HG02571 (cell line): ENCODE results near the gene SYT15B.
"Not testable (repeated sequence)": the region's sequence is repeated elsewhere in the genome, so short reads cannot be mapped to it uniquely, and the experiment has no call there.

Source experiments
- ATAC-seq: cut with Tn5 transposase; IDR thresholded peaks from one replicate; pipeline ENCODE4 v1.9.1; 2021; ENCODE audit warnings: mild to moderate bottlenecking, moderate library complexity; ENCODE audit not compliant: unreplicated experiment

SYT15B gene

DNA sequence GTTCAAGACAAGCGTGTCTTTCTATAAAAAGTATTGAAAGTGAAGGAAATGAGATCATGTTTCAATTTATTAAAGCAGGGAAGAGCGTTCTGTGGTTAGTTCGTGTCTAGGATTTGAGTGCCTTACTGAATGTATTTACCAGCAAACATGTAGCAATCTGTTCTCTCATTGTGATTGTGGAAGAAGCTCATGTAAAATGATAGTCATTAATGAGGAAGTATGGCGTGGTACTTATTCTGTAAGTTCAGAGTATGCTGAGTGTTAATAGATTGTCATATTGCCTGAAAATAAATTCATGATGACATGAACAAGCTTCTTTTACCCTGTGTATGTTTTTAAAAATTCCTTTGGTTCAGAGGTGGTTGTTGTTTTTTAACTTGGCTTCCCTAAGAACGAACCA lies 32.5 kb downstream of the SYT15B start:
- not testable (repeated sequence) for ATAC-seq

- ATAC-seq: not testable (repeated sequence)
Observed at GRCh38 chr10:47725740-47726139, 37.7 kb downstream of the SYT15B start.

GRCh38 chr10:47725047-47725446 lies 38.3 kb downstream of the SYT15B start:
- ATAC-seq: not testable (repeated sequence)

- not testable (repeated sequence) for ATAC-seq
Observed at GRCh38 chr10:47724119-47724518, 39.3 kb downstream of the SYT15B start.

DNA sequence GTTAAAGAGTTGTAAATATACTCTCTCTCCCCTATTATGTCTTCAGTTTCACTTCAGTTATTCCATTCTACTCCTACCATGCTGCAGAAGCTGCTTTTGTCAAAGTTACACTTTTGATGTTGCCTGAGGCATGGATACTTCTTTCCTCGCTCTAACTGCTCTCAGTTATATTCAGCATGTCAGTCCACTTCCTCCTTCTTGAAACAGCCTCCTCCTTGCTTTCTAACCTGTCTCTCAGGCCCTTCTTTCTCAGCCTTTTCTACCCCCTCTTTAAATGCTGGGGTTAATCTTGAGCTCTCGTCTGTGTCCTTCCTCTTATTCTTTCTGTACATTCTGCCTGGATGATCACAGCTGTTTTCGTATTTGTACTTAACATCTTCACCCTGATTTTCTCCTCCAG lies 40.0 kb downstream of the SYT15B start:
- ATAC-seq: not testable (repeated sequence)

- not testable (repeated sequence) for ATAC-seq
Observed at GRCh38 chr10:47717011-47717769, 46.2 kb downstream of the SYT15B start.
